H54 (cell line): ENCODE data around the gene SNAPC4.

ENCODE experiments used
- DNase-seq: peaks from one replicate; pipeline ENCODE4 v3.0.0; 2011; ENCODE audit warnings: low spot score, mixed read lengths; ENCODE audit not compliant: insufficient read length
- FAIRE-seq: peaks from 3 replicates; lab custom pipeline; 2011; peaks lifted over from hg19 to GRCh38; lab: Jason Lieb, UNC
- POLR2A ChIP-seq: IDR thresholded peaks from 2 replicates; pipeline ENCODE4 v1.6.1; 2011; ENCODE audit warnings: low read depth, mild to moderate bottlenecking, low read length

SNAPC4 gene, protein sequence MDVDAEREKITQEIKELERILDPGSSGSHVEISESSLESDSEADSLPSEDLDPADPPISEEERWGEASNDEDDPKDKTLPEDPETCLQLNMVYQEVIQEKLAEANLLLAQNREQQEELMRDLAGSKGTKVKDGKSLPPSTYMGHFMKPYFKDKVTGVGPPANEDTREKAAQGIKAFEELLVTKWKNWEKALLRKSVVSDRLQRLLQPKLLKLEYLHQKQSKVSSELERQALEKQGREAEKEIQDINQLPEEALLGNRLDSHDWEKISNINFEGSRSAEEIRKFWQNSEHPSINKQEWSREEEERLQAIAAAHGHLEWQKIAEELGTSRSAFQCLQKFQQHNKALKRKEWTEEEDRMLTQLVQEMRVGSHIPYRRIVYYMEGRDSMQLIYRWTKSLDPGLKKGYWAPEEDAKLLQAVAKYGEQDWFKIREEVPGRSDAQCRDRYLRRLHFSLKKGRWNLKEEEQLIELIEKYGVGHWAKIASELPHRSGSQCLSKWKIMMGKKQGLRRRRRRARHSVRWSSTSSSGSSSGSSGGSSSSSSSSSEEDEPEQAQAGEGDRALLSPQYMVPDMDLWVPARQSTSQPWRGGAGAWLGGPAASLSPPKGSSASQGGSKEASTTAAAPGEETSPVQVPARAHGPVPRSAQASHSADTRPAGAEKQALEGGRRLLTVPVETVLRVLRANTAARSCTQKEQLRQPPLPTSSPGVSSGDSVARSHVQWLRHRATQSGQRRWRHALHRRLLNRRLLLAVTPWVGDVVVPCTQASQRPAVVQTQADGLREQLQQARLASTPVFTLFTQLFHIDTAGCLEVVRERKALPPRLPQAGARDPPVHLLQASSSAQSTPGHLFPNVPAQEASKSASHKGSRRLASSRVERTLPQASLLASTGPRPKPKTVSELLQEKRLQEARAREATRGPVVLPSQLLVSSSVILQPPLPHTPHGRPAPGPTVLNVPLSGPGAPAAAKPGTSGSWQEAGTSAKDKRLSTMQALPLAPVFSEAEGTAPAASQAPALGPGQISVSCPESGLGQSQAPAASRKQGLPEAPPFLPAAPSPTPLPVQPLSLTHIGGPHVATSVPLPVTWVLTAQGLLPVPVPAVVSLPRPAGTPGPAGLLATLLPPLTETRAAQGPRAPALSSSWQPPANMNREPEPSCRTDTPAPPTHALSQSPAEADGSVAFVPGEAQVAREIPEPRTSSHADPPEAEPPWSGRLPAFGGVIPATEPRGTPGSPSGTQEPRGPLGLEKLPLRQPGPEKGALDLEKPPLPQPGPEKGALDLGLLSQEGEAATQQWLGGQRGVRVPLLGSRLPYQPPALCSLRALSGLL (N-terminal part only)

DNA sequence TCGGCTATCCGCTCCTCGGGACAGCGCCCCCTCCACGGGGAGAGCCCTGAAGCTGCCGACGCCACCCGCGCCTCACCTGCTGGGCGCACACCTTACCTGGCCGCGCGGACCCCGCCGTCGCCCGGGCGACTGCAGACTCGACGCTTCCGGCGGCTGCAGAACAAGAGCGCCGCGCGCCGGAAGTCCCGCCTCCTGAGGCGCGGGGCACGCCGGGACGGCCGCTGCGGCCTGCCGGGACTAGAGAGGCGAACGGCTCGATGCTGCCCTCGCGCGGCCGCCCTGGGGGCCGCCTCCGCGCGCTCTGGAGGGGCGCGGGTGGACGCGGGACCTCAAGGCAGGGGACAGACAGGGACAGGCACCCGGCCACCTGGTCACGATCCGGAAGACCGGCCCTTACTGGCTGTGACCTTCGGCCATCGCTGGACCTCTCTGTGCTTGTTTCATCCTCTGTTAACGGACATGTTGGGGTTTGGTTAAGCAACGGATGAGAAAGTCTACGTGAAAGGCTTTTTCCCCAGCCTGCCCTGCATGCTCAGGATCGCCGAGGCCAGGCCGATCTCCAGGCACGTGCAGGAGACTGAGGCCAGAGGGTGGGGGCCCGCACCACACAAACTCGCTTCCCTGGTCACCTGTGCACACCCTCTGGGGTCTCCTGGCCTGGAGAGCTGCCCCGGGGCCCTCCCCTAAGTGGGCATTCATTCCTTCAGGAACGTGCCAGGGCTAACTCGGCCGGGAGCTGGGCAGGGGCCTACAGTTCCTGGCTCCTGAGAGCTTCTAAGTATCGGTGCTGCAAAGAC lies at the start of gene SNAPC4:
Gene SNAPC4, minus strand, starts transcription at position 133 of the 797 bp plus-strand sequence. CDS start 1,742 bp downstream, outside the sequence.
- FAIRE-seq = no peak

DNA sequence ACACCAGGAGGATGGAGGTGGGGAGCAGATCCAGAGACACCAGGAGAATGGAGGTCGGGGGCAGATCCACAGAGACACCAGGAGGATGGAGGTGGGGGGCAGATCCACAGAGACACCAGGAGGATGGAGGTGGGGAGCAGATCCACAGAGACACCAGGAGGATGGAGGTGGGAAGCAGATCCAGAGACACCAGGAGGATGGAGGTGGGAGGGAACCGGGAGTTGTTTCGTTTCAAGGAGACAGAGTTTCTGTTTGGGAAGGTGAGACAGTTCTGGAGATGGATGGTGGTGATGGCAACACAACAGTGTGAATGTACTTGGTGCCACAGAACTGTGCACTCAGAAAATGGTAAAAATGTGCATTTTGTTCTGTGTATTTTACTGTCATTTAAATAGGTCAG lies 48.7 kb upstream of the SNAPC4 start:
- DNase-seq = no peak
- no peak for FAIRE-seq
- TF ChIP-seq POLR2A = no peak

More for the DNA sequence above, at the start of gene SNAPC4:
- peak; percentile 100 for DNase-seq
- TF ChIP-seq POLR2A = peak; percentile 88

DNA sequence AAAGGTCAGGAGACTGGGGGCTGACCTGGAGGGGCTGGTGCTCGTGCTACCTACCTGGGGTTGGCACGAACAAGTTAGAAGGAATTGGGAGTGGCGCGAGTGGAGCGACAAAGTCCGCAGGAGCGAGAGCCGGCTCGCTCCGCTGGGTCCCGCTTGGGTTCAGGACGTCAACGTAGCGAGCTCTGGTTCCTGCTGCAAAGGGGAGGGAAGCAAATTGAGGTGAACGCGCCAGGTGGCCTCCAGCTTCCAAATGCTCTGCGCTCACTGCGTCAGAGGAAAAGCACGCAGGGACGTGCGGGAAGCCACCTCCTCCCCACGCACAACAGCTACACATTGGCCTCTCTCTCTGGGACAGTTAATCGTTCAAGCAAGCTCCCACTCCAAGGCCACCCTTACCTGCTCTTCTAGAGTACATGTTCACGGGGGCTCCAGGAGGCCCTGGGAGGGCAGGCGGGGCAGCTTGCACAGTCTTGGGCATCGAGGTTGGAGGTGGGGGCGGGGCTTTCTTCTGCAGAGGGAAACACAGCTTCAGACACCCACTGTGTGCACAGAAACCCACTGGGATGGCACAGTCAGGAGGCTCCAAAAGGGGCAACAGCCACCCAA lies 47.3 kb upstream of the SNAPC4 start:
- no peak for TF ChIP-seq POLR2A
- FAIRE-seq (no peak), DNase-seq (no peak)

DNA sequence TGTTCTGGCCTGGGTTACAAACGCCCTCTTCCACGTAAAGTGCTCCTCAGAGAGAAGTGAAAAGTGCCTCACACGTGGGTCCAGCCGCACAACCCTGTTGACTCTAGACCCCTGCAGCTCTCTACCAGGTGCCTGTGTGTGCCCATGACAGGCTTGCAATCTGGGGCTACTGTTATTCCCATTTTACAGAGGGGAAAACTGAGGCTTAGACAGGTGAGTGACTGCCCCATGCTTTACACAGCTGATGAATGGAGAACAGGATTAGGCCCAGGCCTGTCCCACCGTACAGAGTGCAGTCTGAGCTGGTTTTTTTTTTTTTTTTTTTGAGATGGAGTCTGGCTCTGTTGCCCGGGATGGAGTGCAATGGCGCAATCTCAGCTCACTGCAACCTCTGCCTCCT lies 45.8 kb upstream of the SNAPC4 start:
- FAIRE-seq = no peak
- TF ChIP-seq POLR2A = no peak
- no peak for DNase-seq

DNA sequence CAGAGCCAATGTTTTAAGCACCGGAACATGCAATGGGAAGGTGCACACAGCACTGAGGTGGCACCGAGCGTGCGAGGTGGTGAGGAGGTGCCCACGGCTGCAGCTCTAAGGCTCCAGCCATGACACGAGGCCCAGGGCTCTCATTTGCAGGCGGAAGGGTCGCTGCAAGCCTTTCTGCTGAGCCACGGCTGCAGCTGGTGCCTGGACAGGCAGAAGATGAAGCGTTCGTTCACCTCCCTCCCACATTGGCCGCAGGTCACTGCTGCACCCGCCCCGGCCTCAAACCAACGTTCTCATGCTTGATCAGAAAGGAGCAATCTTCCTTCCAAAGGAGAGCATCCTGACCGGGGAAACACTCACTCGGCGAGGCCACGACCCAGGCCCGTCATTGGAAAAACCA lies 44.1 kb upstream of the SNAPC4 start:
- DNase-seq (no peak), FAIRE-seq (no peak)
- TF ChIP-seq POLR2A = no peak

DNA sequence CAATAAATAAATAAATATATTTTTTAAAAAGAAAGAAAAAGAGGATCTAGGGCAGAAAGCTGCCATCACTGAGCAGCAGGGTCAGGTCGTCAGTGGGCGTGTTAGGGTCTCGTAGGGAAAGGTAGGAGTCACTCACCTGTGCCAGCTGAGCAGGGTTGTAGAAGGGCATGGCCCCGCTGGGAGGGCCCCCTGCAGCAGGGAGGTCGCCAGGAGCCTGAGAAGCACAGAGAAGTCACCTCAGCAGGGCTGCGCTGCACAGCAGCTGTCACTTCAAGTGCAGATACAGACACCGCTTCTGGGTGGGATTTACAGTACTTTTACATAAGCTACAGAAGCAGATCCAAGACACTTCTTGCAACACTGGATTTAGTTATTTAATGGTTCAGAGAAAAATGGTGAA lies 43.7 kb upstream of the SNAPC4 start:
- TF ChIP-seq POLR2A = no peak
- DNase-seq (no peak), FAIRE-seq (no peak)

DNA sequence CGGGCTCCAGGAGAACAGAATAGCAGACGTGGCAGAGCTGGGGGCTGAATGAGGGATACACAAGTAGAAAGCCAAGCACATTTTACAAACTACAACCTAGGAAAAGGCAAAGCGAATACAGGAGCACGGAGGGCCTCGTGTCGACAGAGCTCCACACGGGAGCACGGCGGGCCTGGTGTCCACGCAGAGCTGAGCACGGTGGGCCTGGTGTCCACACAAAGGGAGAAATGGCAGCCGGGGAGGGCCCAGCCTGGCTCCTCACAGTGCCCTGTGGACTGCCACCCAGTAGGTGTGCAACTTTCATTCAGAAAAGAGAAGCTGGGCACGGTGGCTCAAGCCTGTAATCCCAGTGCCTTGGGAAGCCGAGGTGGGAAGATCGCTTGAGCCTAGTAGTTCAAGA lies 43.1 kb upstream of the SNAPC4 start:
- FAIRE-seq (no peak), DNase-seq (no peak)
- TF ChIP-seq POLR2A = no peak

DNA sequence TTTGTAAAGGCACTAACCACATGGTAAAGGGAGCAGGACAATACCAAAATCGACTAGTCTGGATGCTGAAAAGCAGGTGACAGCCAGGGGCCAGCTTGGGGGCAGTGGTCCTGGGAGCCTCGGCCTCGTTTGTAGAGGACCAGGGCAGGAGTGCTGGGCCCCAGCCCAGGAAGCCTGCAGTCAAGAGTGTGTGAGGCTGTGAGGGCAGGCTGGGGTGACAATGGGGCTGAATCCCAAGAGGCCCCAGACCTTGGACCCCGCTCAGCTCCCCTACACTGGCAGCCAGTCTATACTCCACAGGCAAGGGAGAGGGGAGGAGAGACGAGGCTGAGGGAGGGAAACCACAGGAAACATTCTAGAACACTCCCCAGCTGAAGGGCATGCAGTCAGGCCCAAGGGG lies 42.3 kb upstream of the SNAPC4 start:
- no peak for DNase-seq
- no peak for TF ChIP-seq POLR2A
- no peak for FAIRE-seq

DNA sequence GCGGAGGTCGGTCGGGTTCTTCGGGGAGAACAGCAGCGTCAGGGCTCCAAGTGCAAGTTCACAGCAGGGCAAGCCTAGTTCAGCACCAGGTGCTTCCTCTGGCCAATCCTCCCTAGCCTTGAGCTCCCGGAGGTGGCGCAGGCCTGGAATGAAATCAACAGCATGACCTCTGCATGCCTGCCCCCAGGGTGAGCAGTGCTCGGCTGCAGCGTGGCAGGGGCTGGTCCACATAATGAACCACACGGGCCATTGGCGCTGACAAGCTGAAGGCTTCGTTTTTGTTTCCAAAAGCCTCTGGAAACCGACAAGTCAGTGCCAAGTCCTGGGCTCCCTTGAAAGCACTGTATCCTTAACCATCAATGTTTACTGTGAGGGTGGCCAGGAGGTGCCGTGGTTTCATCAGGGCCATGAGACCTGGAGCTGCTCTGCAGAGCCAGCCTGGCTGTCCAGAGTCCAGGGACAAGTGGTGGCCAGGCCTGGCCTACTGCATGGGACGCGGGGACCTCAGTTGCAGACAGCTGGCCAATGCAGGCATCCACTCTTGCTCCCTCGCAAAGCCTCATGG lies 41.8 kb upstream of the SNAPC4 start:
- TF ChIP-seq POLR2A = no peak
- no peak for FAIRE-seq
- DNase-seq = peak; percentile 52

DNA sequence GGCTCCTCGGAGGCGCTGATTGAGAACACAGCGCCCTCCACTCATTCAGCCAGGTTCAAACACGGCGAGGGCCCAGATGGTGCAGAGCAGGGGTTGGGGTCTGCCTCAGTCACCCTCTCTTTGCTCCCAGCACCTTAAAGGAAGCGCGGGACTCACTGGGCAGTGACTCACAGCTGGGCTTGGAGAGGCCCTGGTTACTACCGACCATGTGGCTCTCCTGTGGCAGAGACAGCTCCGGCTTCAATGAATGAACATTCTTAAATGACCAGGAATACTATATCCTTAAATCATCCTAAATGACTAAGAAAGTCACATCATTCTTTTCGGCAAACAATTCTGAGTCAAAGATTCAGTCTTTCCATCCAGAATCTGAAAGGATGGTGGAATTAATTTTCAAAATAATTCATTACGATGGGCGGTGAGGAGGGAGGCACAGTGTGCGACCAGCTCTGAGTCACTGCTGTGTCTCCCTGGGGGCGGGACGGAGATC lies 41.3 kb upstream of the SNAPC4 start:
- TF ChIP-seq POLR2A = no peak
- no peak for FAIRE-seq
- DNase-seq = peak; percentile 78

DNA sequence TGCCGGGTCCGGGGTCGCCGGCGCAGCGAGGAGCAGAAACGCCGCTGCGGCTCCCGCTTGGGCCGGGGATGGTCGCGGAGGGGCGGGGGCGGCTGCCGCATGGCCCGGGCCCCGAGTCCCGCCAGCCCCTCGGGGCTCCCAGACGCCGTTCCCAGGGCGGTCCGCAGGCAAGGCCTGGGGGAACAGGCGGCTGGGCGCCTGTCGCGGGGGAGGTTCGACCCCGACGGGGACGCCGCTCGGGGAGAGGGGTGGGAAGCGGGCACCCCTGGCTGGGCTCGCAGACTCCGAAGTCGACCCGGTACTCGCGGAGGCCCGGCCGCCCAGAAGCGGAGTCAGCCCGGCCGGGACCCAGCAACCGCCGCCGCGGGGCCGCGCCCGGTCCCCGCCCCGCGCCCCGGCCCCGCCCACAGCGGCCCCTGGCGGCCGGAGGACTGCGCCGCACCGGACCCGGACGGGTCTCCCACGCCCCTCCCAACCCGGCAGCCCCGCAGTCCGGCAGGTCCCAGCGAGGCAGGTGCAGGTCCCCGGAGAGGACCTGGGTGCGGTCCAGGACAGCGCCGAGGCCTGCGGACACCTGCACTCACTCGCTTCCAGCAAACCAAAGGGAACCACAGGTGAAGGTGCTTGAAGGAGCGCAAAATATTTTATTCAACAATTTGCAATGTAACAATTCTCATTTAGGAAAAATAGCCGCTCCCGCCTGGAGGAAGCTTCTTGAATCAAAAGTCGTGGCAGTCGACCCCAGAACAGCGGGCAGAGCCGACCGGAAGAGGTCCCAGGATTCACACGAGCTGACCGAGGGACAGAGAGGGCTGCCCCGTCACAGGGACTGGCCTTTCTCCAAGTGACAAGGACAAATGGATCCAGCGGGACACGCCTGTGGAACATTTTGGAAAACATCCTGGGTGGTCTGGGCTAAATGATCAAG lies 39.8 kb upstream of the SNAPC4 start, which contains the start of gene INPP5E:
Gene INPP5E, minus strand, starts transcription at position 365 of the 928 bp plus-strand sequence. CDS start 426 bp downstream, outside the sequence.
- TF ChIP-seq POLR2A = peak; percentile 71
- DNase-seq = peak; percentile 98
- FAIRE-seq = no peak
